ENCODE data around the gene SIK3. TPM values are rescaled to one million over a fixed set of nuclear protein-coding genes. Genes with fewer than 3 reads are reported as not detected.

SIK3 gene
- total and polyA plus RNA-seq, 2 experiments from 2014 or later = 6.1 to 33.9 TPM

DNA sequence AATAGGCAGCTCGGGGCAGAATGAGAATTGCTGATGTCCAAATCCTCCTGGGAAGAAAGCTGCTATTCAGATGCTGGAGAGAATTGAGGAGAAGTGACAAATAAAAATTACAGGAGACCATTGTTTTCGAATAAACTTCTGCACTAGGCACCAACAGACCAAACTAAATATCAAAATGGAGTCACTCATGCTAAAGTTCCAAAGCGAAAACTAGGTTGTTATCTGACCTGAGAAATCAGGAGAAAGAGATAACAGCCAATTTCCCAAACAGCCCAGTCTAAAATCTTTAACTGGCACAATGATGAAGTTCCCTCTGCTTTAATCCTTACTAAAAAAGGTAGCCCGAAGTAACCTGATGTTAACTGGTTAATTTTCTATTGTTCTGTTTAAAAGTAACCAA, 148.0 kb downstream of the SIK3 start:
- H3K4me1 ChIP-seq (ENCODE audit: insufficient read depth) = no peaks in the 10 kb centered on the region
- no peak overlapping the region for H3K4me3 Mint-ChIP-seq
- H3F3A ChIP-seq (replicated peaks; ENCODE audit: low read depth) = no peaks in the 10 kb centered on the region
- no peaks in the 10 kb centered on the region; the same call in 2 of the 3 replicates for H3K4me1 Mint-ChIP-seq
- peaks cover 6% of the 10 kb centered on the region; the same call in 1 of the 2 replicates for H4K20me1 ChIP-seq (replicated peaks; ENCODE audit: insufficient read depth)
- H3K9me2 ChIP-seq (ENCODE audit: insufficient read depth) = no peaks in the 10 kb centered on the region
- H3K27me3 Mint-ChIP-seq (ENCODE audit: insufficient read depth, low read depth, poor library complexity) = no peaks in the 10 kb centered on the region
- H3K4me3 ChIP-seq = no peak overlapping the region
- no peaks in the 10 kb centered on the region for H3K79me2 ChIP-seq (replicated peaks; ENCODE audit: insufficient read depth)
- H3K36me3 ChIP-seq (ENCODE audit: insufficient read depth) = no peaks in the 10 kb centered on the region
- no peak overlapping the region for H3K4me2 ChIP-seq
- ATAC-seq (no peak), DNase-seq (ENCODE audit: low spot score) (no peak)
- TF ChIP-seq, protein P1, sequence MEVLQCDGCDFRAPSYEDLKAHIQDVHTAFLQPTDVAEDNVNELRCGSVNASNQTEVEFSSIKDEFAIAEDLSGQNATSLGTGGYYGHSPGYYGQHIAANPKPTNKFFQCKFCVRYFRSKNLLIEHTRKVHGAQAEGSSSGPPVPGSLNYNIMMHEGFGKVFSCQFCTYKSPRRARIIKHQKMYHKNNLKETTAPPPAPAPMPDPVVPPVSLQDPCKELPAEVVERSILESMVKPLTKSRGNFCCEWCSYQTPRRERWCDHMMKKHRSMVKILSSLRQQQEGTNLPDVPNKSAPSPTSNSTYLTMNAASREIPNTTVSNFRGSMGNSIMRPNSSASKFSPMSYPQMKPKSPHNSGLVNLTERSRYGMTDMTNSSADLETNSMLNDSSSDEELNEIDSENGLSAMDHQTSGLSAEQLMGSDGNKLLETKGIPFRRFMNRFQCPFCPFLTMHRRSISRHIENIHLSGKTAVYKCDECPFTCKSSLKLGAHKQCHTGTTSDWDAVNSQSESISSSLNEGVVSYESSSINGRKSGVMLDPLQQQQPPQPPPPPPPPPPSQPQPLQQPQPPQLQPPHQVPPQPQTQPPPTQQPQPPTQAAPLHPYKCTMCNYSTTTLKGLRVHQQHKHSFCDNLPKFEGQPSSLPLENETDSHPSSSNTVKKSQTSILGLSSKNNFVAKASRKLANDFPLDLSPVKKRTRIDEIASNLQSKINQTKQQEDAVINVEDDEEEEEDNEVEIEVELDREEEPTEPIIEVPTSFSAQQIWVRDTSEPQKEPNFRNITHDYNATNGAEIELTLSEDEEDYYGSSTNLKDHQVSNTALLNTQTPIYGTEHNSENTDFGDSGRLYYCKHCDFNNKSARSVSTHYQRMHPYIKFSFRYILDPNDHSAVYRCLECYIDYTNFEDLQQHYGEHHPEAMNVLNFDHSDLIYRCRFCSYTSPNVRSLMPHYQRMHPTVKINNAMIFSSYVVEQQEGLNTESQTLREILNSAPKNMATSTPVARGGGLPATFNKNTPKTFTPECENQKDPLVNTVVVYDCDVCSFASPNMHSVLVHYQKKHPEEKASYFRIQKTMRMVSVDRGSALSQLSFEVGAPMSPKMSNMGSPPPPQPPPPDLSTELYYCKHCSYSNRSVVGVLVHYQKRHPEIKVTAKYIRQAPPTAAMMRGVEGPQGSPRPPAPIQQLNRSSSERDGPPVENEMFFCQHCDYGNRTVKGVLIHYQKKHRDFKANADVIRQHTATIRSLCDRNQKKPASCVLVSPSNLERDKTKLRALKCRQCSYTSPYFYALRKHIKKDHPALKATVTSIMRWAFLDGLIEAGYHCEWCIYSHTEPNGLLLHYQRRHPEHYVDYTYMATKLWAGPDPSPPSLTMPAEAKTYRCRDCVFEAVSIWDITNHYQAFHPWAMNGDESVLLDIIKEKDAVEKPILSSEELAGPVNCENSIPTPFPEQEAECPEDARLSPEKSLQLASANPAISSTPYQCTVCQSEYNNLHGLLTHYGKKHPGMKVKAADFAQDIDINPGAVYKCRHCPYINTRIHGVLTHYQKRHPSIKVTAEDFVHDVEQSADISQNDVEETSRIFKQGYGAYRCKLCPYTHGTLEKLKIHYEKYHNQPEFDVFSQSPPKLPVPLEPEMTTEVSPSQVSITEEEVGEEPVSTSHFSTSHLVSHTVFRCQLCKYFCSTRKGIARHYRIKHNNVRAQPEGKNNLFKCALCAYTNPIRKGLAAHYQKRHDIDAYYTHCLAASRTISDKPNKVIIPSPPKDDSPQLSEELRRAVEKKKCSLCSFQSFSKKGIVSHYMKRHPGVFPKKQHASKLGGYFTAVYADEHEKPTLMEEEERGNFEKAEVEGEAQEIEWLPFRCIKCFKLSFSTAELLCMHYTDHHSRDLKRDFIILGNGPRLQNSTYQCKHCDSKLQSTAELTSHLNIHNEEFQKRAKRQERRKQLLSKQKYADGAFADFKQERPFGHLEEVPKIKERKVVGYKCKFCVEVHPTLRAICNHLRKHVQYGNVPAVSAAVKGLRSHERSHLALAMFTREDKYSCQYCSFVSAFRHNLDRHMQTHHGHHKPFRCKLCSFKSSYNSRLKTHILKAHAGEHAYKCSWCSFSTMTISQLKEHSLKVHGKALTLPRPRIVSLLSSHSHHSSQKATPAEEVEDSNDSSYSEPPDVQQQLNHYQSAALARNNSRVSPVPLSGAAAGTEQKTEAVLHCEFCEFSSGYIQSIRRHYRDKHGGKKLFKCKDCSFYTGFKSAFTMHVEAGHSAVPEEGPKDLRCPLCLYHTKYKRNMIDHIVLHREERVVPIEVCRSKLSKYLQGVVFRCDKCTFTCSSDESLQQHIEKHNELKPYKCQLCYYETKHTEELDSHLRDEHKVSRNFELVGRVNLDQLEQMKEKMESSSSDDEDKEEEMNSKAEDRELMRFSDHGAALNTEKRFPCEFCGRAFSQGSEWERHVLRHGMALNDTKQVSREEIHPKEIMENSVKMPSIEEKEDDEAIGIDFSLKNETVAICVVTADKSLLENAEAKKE (CRISPR knock-in tag; IDR thresholded peaks at IDR 0.05) = no peak
- no peaks in the 10 kb centered on the region for H3K27me3 ChIP-seq (ENCODE audit: insufficient read depth)
- H3K27ac Mint-ChIP-seq = 0 out of 2 replicates have a peak overlapping the region, but pooled peaks have one; percentile 36
- H3K36me3 Mint-ChIP-seq (ENCODE audit: low read depth) = peaks cover 6% of the 10 kb centered on the region; the same call in 1 of the 3 replicates
- no peak overlapping the region; the same call in 1 of the 2 replicates for H3K27ac ChIP-seq (ENCODE audit: low read depth)
- no peak overlapping the region for H2AFZ ChIP-seq
- H3K9me3 Mint-ChIP-seq = no peaks in the 10 kb centered on the region; the same call in 2 of the 3 replicates

DNA sequence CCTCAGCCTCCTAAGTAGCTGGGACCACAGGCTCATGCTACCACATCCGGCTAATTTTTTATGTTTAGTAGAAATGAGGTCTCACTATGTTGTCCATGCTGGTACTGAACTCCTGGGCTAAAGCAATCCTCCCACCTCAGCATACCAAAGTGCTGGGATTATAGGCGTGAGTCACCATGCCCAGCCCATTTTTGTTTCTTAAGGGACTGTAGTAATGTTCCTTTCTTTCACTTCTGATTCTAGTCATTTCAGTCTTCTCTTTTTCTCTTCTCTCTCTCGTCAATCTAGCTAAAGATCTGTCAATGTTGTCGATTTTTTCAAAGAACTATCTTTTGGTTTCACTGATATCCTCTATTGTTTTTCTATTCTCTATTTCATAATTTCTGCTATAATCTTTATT, 149.8 kb downstream of the SIK3 start:
- Histone ChIP-seq H3K4me2 (no peak overlapping the region), H3K79me2 (replicated peaks; ENCODE audit: insufficient read depth) (no peaks in the 10 kb centered on the region), H2AFZ (no peak overlapping the region), H3F3A (replicated peaks; ENCODE audit: low read depth) (no peaks in the 10 kb centered on the region), H3K9me2 (ENCODE audit: insufficient read depth) (no peaks in the 10 kb centered on the region), H3K4me1 (ENCODE audit: insufficient read depth) (no peaks in the 10 kb centered on the region), H3K4me3 (no peak overlapping the region), H4K20me1 (replicated peaks; ENCODE audit: insufficient read depth) (peaks cover 6% of the 10 kb centered on the region; the same call in 1 of the 2 replicates), H3K27ac (ENCODE audit: low read depth) (no peak overlapping the region), H3K36me3 (ENCODE audit: insufficient read depth) (no peaks in the 10 kb centered on the region), H3K27me3 (ENCODE audit: insufficient read depth) (no peaks in the 10 kb centered on the region)
- Mint-ChIP-seq H3K4me3 (no peak overlapping the region), H3K9me3 (no peaks in the 10 kb centered on the region; the same call in 2 of the 3 replicates), H3K36me3 (ENCODE audit: low read depth) (peaks cover 6% of the 10 kb centered on the region; the same call in 1 of the 3 replicates), H3K27me3 (ENCODE audit: insufficient read depth, low read depth, poor library complexity) (no peaks in the 10 kb centered on the region), H3K4me1 (no peaks in the 10 kb centered on the region; the same call in 2 of the 3 replicates), H3K27ac (no peak overlapping the region)
- no peak for TF ChIP-seq ZNF331 (CRISPR knock-in tag; IDR thresholded peaks at IDR 0.05; ENCODE audit: low read depth)
- TF ChIP-seq, protein P2, sequence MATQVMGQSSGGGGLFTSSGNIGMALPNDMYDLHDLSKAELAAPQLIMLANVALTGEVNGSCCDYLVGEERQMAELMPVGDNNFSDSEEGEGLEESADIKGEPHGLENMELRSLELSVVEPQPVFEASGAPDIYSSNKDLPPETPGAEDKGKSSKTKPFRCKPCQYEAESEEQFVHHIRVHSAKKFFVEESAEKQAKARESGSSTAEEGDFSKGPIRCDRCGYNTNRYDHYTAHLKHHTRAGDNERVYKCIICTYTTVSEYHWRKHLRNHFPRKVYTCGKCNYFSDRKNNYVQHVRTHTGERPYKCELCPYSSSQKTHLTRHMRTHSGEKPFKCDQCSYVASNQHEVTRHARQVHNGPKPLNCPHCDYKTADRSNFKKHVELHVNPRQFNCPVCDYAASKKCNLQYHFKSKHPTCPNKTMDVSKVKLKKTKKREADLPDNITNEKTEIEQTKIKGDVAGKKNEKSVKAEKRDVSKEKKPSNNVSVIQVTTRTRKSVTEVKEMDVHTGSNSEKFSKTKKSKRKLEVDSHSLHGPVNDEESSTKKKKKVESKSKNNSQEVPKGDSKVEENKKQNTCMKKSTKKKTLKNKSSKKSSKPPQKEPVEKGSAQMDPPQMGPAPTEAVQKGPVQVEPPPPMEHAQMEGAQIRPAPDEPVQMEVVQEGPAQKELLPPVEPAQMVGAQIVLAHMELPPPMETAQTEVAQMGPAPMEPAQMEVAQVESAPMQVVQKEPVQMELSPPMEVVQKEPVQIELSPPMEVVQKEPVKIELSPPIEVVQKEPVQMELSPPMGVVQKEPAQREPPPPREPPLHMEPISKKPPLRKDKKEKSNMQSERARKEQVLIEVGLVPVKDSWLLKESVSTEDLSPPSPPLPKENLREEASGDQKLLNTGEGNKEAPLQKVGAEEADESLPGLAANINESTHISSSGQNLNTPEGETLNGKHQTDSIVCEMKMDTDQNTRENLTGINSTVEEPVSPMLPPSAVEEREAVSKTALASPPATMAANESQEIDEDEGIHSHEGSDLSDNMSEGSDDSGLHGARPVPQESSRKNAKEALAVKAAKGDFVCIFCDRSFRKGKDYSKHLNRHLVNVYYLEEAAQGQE (IDR thresholded peaks at IDR 0.05; ENCODE audit: unreplicated experiment) = no peak
- TF ChIP-seq CREB1 (CRISPR knock-in tag; IDR thresholded peaks at IDR 0.05; ENCODE audit: low read depth) = no peak
- TF ChIP-seq EZH2phosphoT487 (IDR thresholded peaks at IDR 0.05; ENCODE audit: unreplicated experiment) = no peak
- TF ChIP-seq, protein P3, sequence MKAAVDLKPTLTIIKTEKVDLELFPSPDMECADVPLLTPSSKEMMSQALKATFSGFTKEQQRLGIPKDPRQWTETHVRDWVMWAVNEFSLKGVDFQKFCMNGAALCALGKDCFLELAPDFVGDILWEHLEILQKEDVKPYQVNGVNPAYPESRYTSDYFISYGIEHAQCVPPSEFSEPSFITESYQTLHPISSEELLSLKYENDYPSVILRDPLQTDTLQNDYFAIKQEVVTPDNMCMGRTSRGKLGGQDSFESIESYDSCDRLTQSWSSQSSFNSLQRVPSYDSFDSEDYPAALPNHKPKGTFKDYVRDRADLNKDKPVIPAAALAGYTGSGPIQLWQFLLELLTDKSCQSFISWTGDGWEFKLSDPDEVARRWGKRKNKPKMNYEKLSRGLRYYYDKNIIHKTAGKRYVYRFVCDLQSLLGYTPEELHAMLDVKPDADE (IDR thresholded peaks at IDR 0.05) = no peak
- TF ChIP-seq STAT1 (IDR thresholded peaks at IDR 0.05; ENCODE audit: unreplicated experiment) = no peak
- ATAC-seq = no peak
- DNase-seq (ENCODE audit: low spot score) = no peak

All from GM23338 (cell line).